SK-N-SH (cell line): ENCODE data around the gene MMAB. TPM values are rescaled to one million over a fixed set of nuclear protein-coding genes. Genes with fewer than 3 reads are reported as not detected.

Source experiments
- CTCF ChIA-PET: fragments of 300-600, 350-600 bp; formaldehyde crosslinking; extraction: SDS; loops from one replicate; lab custom pipeline; 2021; lab: Yijun Ruan, JAX
- POLR2A ChIA-PET: fragments of 350-600 bp; sonication (Branson Sonifier 250); formaldehyde crosslinking; extraction: SDS; loops from one replicate; lab custom pipeline; 2020; ENCODE audit warnings: antibody characterized with exemption, inconsistent platforms; lab: Yijun Ruan, JAX
- DNase-seq: peaks from one replicate; pipeline ENCODE4 v3.0.0; 2012
- H2AFZ ChIP-seq: fragments of 200-600 bp; sonication (generic); 2 replicates; pipeline ENCODE4 v1.8.1; 2016; ENCODE audit warnings: antibody characterized with exemption, mild to moderate bottlenecking, low read depth
- H3F3A ChIP-seq: fragments of 200-600 bp; sonication (generic); replicated peaks from 2 replicates; pipeline ENCODE3; 2016; ENCODE audit warnings: antibody characterized with exemption, mild to moderate bottlenecking; ENCODE audit not compliant: insufficient read depth
- H3K27ac ChIP-seq, 2 experiments: fragments of 200-500 bp in 1 of 2; fragments of 200-600 bp in 1 of 2; sonication (Bioruptor generic) in 1 of 2; sonication (generic), shearing (Covaris generic) in 1 of 2; 2 replicates each; pipeline versions ENCODE4 v1.5.1 to v1.6.1; 2014 to 2016; ENCODE audit warnings: low read depth in 2 of 2, inconsistent platforms in 1 of 2, low read length in 1 of 2, mild to moderate bottlenecking in 1 of 2, mixed read lengths in 1 of 2
- H3K27me3 ChIP-seq: fragments of 200-600 bp; sonication (generic), shearing (Covaris generic); 2 replicates; pipeline ENCODE4 v1.6.1; 2016; ENCODE audit warnings: mixed run types; ENCODE audit not compliant: insufficient read depth
- H3K36me3 ChIP-seq, 2 experiments: fragments of 200-500 bp in 1 of 2; fragments of 200-600 bp in 1 of 2; sonication (Bioruptor generic) in 1 of 2; sonication (generic) in 1 of 2; replicated peaks in 1 of 2; 2 replicates each; pipeline versions ENCODE3 to v1.5.1; 2014 to 2016; ENCODE audit warnings: low read length in 1 of 2, mild to moderate bottlenecking in 1 of 2; ENCODE audit not compliant: insufficient read depth in 2 of 2, control insufficient read depth in 1 of 2
- H3K4me1 ChIP-seq, 2 experiments: fragments of 200-500 bp in 1 of 2; fragments of 200-600 bp in 1 of 2; sonication (Bioruptor generic) in 1 of 2; sonication (generic), shearing (Covaris generic) in 1 of 2; 2 replicates each; pipeline versions ENCODE4 v1.5.1 to v1.6.1; 2014 to 2016; ENCODE audit warnings: low read depth in 1 of 2, low read length in 1 of 2, mixed run types in 1 of 2; ENCODE audit not compliant: insufficient read depth in 2 of 2, control insufficient read depth in 1 of 2
- H3K4me2 ChIP-seq: fragments of 200-600 bp; sonication (generic), shearing (Covaris generic); 2 replicates; pipeline ENCODE4 v1.6.1; 2017; ENCODE audit warnings: mixed run types
- H3K4me3 ChIP-seq, 2 experiments: fragments of 200-500 bp in 1 of 2; fragments of 200-600 bp in 1 of 2; sonication (Bioruptor generic) in 1 of 2; sonication (generic), shearing (Covaris generic) in 1 of 2; 2 replicates each; pipeline versions ENCODE4 v1.5.1 to v1.8.1; 2014 to 2016; ENCODE audit warnings: low read depth in 2 of 2, inconsistent platforms in 1 of 2, low read length in 1 of 2, mild to moderate bottlenecking in 1 of 2, mixed read lengths in 1 of 2, moderate library complexity in 1 of 2
- H3K79me2 ChIP-seq: fragments of 200-600 bp; sonication (generic); 2 replicates; pipeline ENCODE4 v1.8.1; 2017; ENCODE audit warnings: mild to moderate bottlenecking; ENCODE audit not compliant: insufficient read depth
- H3K9ac ChIP-seq: fragments of 200-600 bp; sonication (generic); 2 replicates; pipeline ENCODE4 v1.6.1; 2017; ENCODE audit warnings: mixed run types
- H3K9me2 ChIP-seq: fragments of 200-600 bp; sonication (generic); 2 replicates; pipeline ENCODE4 v1.6.1; 2017; ENCODE audit warnings: mixed run types
- H3K9me3 ChIP-seq: fragments of 200-600 bp; sonication (generic); 2 replicates; pipeline ENCODE4 v1.6.1; 2017; ENCODE audit warnings: mixed run types, mild to moderate bottlenecking, moderate library complexity
- H4K20me1 ChIP-seq: fragments of 200-600 bp; sonication (generic); 2 replicates; pipeline ENCODE4 v1.6.1; 2017; ENCODE audit warnings: mild to moderate bottlenecking, mixed run types; ENCODE audit not compliant: insufficient read depth
- EP300 ChIP-seq, 2 experiments: IDR thresholded peaks; 2 replicates each; pipeline versions ENCODE4 v1.4.0 to v1.6.1; 2012; ENCODE audit warnings: borderline replicate concordance in 1 of 2, low read depth in 1 of 2, low read length in 1 of 2
- FOSL2 ChIP-seq: IDR thresholded peaks from 2 replicates; pipeline ENCODE4 v1.4.0; 2012; ENCODE audit warnings: low read depth, mild to moderate bottlenecking, moderate library complexity, borderline replicate concordance
- FOXJ3 ChIP-seq: sonication (generic); formaldehyde crosslinking; IDR thresholded peaks from 2 replicates; pipeline ENCODE4 v1.5.1; 2020; ENCODE audit warnings: mild to moderate bottlenecking, missing genetic modification reagents
- MAX ChIP-seq: IDR thresholded peaks from 2 replicates; pipeline ENCODE4 v1.4.0; 2012; ENCODE audit warnings: low read depth
- MEF2A ChIP-seq: IDR thresholded peaks from 2 replicates; pipeline ENCODE4 v1.4.0; 2012; ENCODE audit warnings: low read depth, borderline replicate concordance
- MXI1 ChIP-seq: IDR thresholded peaks from 2 replicates; pipeline ENCODE4 v1.6.1; 2012; ENCODE audit warnings: mild to moderate bottlenecking, low read depth, low read length, improper control_type of control experiment
- REST ChIP-seq: IDR thresholded peaks from 2 replicates; pipeline ENCODE4 v1.6.1; 2012; ENCODE audit warnings: mild to moderate bottlenecking, low read depth, low read length, moderate library complexity
- SIN3A ChIP-seq: IDR thresholded peaks from 2 replicates; pipeline ENCODE4 v1.6.1; 2012; ENCODE audit warnings: low read depth, mild to moderate bottlenecking, low read length, moderate library complexity, borderline replicate concordance
- TCF12 ChIP-seq: IDR thresholded peaks from 2 replicates; pipeline ENCODE4 v1.4.0; 2012
- USF2 ChIP-seq: fragments of 150-350 bp; IDR thresholded peaks from 2 replicates; pipeline ENCODE4 v1.6.1; 2017; ENCODE audit warnings: antibody characterized with exemption, low read length, low read depth, borderline replicate concordance
- YY1 ChIP-seq: IDR thresholded peaks from 2 replicates; pipeline ENCODE4 v1.4.0; 2012; ENCODE audit warnings: low read depth, mild to moderate bottlenecking
- ZBTB33 ChIP-seq: IDR thresholded peaks from 2 replicates; pipeline ENCODE4 v1.4.0; 2012; ENCODE audit warnings: low read depth, borderline replicate concordance
- WGBS: methylation state at CpG from one replicate; pipeline ENCODE4 v1.1.6; 2017; ENCODE audit warnings: low lambda C conversion rate; 5-methylcytosine and 5-hydroxymethylcytosine counted together
- polyA plus RNA-seq, 3 experiments: library from polyadenylated mRNA; depleted of rRNA; stranded (reverse); fragments of >200 nt; gene quantifications; 2 replicates each; pipeline ENCODE4 v1.2.3, GENCODE V29; 2012

MMAB gene
- polyA plus RNA-seq, 1 of the 3 experiments (the other 2 are of a cell fraction), result 15.9 TPM

- TF ChIP-seq ZBTB33 (no peak), MAX (no peak), FOSL2 (no peak), SIN3A (no peak)
Observed at GRCh38 chr12:109551108-109551507, 22.2 kb downstream of the MMAB start (continued).

GRCh38 chr12:109550281-109550680, 23.0 kb downstream of the MMAB start:
- DNase-seq, result no peak
- no peak for TF ChIP-seq MXI1
- Histone ChIP-seq H3K4me3 (no peak overlapping the region), H3F3A (no peaks in the 10 kb centered on the region), H3K36me3 (no peaks in the 10 kb centered on the region), H3K27ac (no peak overlapping the region), H2AFZ (no peak overlapping the region), H3K4me2 (no peak overlapping the region), H3K9ac (no peak overlapping the region), H3K9me3 (no peaks in the 10 kb centered on the region), H3K4me1 (peaks cover 0 to 26% of the 10 kb centered on the region in 2 experiments; a peak in 1 of 4 replicates), H4K20me1 (no peaks in the 10 kb centered on the region), H3K9me2 (no peaks in the 10 kb centered on the region), H3K79me2 (no peaks in the 10 kb centered on the region), H3K27me3 (no peaks in the 10 kb centered on the region)
- 59% methylated on average over 11 of the region's 12 CpGs for WGBS
- ChIA-PET CTCF (interaction anchor here (1.2 kb wide), 1 partner anchor 31 kb away, joined by 3 read pairs; no protein-coding TSS in a partner anchor), POLR2A (no interaction called here)

- Histone ChIP-seq H3K36me3 (no peaks in the 10 kb centered on the region), H3K27me3 (no peaks in the 10 kb centered on the region), H3K4me1 (peaks cover 0 to 30% of the 10 kb centered on the region in 2 experiments; a peak in 1 of 4 replicates), H2AFZ (no peak overlapping the region), H3K9me3 (no peaks in the 10 kb centered on the region), H3K4me3 (no peak overlapping the region), H3K9me2 (no peaks in the 10 kb centered on the region), H3F3A (no peaks in the 10 kb centered on the region), H3K9ac (no peak overlapping the region), H3K27ac (no peak overlapping the region), H3K4me2 (no peak overlapping the region), H4K20me1 (no peaks in the 10 kb centered on the region), H3K79me2 (no peaks in the 10 kb centered on the region)
- WGBS, result 74% methylated on average over 15 of the region's 15 CpGs
- CTCF ChIA-PET, result no interaction called here
- POLR2A ChIA-PET, result no interaction called here
- DNase-seq, result no peak
- TF ChIP-seq YY1 (no peak), TCF12 (no peak), FOXJ3 (CRISPR knock-in tag) (no peak), MEF2A (no peak), REST (no peak), USF2 (no peak), EP300 (IDR thresholded peaks at IDR 0.05; ENCODE audit: borderline replicate concordance in 1 of 2, low read depth in 1 of 2, low read length in 1 of 2) (no peak), MXI1 (no peak)
Observed at GRCh38 chr12:109549613-109550270, 23.6 kb downstream of the MMAB start.
